GM13977 (cell line): ENCODE data around the gene USP12.
"Not testable (repeated sequence)": the region's sequence is repeated elsewhere in the genome, so short reads cannot be mapped to it uniquely, and the experiment has no call there.

ENCODE experiments used
- DNase-seq: peaks from one replicate; pipeline ENCODE4 v3.0.0; 2012; ENCODE audit warnings: low spot score
- CTCF ChIP-seq: IDR thresholded peaks from 2 replicates; pipeline ENCODE4 v1.5.1; 2012; ENCODE audit warnings: mild to moderate bottlenecking, control low read depth; ENCODE audit not compliant: insufficient read depth; ENCODE audit errors: extremely low read depth, missing control alignments
- in situ Hi-C: fragments of 300-500 bp; cut with MboI; formaldehyde crosslinking; loops from one replicate; pipeline ENCODE4 v1.12.0; 2022; ENCODE audit warnings: low sequenced_read_pairs, low pct_unique_long_range_greater_than_20kb, mixed read lengths, inconsistent platforms; ENCODE audit not compliant: unreplicated experiment

USP12 gene

GRCh38 chr13:27194895-27195764 lies 23.5 kb upstream of the USP12 start:
- in situ Hi-C loops, result no loop called here
- no peak for DNase-seq
- TF ChIP-seq CTCF, result no peak

GRCh38 chr13:27194209-27194608 lies 22.6 kb upstream of the USP12 start:
- TF ChIP-seq CTCF, result no peak

GRCh38 chr13:27193496-27193895 lies 21.9 kb upstream of the USP12 start:
- in situ Hi-C loops, result no loop called here
- no peak for TF ChIP-seq CTCF
- no peak for DNase-seq

More at GRCh38 chr13:27194209-27194608, 22.6 kb upstream of the USP12 start:
- in situ Hi-C loops, result no loop called here
- DNase-seq, result no peak

- no peak for TF ChIP-seq CTCF
- no peak for DNase-seq
- in situ Hi-C loops, result no loop called here
Measured at GRCh38 chr13:27192973-27193372, 21.4 kb upstream of the USP12 start.

GRCh38 chr13:27192367-27192766 lies 20.8 kb upstream of the USP12 start:
- DNase-seq, in situ Hi-C loops: not testable (repeated sequence)

GRCh38 chr13:27189192-27189591 lies 17.6 kb upstream of the USP12 start:
- in situ Hi-C loops, result no loop called here
- no peak for DNase-seq
- TF ChIP-seq CTCF, result no peak

GRCh38 chr13:27188239-27188638 lies 16.6 kb upstream of the USP12 start:
- in situ Hi-C loops, result no loop called here
- no peak for DNase-seq

More at GRCh38 chr13:27188239-27188638, 16.6 kb upstream of the USP12 start:
- no peak for TF ChIP-seq CTCF
